ENCODE measurements around the gene ATG16L1.

DNA sequence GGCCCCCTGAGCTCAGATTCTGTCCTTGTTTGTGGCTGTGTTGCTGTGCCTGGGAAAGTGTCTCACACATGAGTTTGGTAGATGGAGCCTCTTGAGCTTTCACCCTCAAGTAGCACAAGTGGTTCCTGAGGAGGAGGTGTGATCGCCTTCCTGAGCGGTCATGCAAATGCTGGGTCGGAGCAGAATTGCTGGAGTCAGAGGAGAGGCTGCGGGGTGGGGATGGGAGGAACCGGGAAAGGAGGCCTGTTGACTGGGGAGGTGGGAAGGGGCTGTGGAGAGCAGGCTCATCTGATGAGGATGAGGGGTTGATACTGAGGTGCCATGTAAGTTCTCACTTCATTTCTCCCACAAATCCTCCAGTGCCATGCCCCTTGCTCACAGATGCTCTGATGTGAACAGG is 48.4 kb upstream of the ATG16L1 start:
- TF ChIP-seq, protein P1, sequence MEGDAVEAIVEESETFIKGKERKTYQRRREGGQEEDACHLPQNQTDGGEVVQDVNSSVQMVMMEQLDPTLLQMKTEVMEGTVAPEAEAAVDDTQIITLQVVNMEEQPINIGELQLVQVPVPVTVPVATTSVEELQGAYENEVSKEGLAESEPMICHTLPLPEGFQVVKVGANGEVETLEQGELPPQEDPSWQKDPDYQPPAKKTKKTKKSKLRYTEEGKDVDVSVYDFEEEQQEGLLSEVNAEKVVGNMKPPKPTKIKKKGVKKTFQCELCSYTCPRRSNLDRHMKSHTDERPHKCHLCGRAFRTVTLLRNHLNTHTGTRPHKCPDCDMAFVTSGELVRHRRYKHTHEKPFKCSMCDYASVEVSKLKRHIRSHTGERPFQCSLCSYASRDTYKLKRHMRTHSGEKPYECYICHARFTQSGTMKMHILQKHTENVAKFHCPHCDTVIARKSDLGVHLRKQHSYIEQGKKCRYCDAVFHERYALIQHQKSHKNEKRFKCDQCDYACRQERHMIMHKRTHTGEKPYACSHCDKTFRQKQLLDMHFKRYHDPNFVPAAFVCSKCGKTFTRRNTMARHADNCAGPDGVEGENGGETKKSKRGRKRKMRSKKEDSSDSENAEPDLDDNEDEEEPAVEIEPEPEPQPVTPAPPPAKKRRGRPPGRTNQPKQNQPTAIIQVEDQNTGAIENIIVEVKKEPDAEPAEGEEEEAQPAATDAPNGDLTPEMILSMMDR (IDR thresholded peaks at IDR 0.05 in 4 of 5, conservative IDR thresholded peaks at IDR 0.05 in 1 of 5), result no peak
- TF ChIP-seq POLR2A (IDR thresholded peaks at IDR 0.05), result no peak

All from gastrocnemius medialis (tissue), 4 donors.